Osteocyte (in vitro differentiated cells): ENCODE data around the gene RHBDL1. TPM values are rescaled to one million over a fixed set of nuclear protein-coding genes. Genes with fewer than 3 reads are reported as not detected.

ENCODE experiments used
- DNase-seq: peaks from one replicate; pipeline ENCODE4 v3.0.0; 2021; ENCODE audit warnings: mixed read lengths; ENCODE audit not compliant: unreplicated experiment; ENCODE audit errors: extremely low spot score
- H3K27ac Mint-ChIP-seq: one replicate; pipeline ENCODE4 v1.8.0; 2021; ENCODE audit warnings: mild to moderate bottlenecking, mixed read lengths; ENCODE audit not compliant: unreplicated experiment
- H3K27me3 Mint-ChIP-seq: one replicate; pipeline ENCODE4 v1.8.0; 2021; ENCODE audit warnings: mixed read lengths; ENCODE audit not compliant: unreplicated experiment
- H3K36me3 Mint-ChIP-seq: one replicate; pipeline ENCODE4 v1.8.0; 2021; ENCODE audit warnings: mixed read lengths; ENCODE audit not compliant: unreplicated experiment
- H3K4me1 Mint-ChIP-seq: one replicate; pipeline ENCODE4 v1.8.0; 2021; ENCODE audit warnings: mixed read lengths; ENCODE audit not compliant: unreplicated experiment
- H3K4me3 Mint-ChIP-seq: one replicate; pipeline ENCODE4 v1.8.0; 2021; ENCODE audit warnings: mild to moderate bottlenecking, moderate library complexity, mixed read lengths; ENCODE audit not compliant: unreplicated experiment
- H3K9me3 Mint-ChIP-seq: one replicate; pipeline ENCODE4 v1.8.0; 2021; ENCODE audit warnings: mixed read lengths; ENCODE audit not compliant: unreplicated experiment
- CTCF ChIP-seq: fragments of 200-600 bp; sonication (generic); IDR thresholded peaks from 2 replicates; pipeline ENCODE4 v1.5.0; 2021; ENCODE audit warnings: antibody characterized with exemption, mild to moderate bottlenecking, moderate library complexity
- total RNA-seq: library from RNA; stranded (reverse); gene quantifications from 2 replicates; pipeline ENCODE4 v1.2.1, GENCODE V29; 2021

Gene RHBDL1
- total RNA-seq, 1 donor from 2014 or later = 5.4 TPM

DNA sequence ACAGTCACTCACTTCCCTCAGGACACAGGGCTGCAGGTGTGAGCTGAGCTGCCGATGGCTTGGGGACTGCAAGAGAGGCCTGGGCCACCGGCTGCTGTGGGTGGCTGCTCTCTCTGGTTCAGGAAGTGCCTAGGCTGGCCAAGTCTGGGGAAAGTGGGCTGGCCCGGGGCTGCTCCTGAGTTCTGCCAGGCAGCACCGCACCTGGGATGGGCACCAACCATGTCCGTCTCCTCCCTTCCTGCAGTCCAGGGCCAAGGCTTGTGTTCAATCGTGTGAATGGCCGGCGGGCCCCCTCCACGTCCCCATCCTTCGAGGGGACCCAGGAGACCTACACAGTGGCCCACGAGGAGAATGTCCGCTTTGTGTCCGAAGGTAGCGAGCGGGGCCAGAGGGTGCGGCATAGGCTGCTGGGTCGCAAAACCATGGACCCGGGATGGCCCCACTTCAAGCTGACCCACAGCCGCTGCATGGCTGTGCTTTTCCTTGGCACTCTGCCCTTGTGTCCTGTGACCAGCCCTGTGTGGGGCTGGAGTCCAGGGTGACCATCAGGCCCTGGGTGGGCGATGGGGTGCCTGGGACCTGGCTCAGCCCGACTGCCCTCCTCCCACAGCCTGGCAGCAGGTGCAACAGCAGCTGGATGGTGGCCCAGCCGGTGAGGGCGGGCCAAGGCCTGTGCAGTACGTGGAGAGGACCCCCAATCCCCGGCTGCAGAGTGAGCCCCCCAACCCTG, 28.1 kb upstream of the RHBDL1 start:
- H3K4me3 Mint-ChIP-seq = no peak overlapping the region
- DNase-seq = no peak
- peaks cover 31% of the 10 kb centered on the region for H3K4me1 Mint-ChIP-seq
- no peaks in the 10 kb centered on the region for H3K36me3 Mint-ChIP-seq
- no peaks in the 10 kb centered on the region for H3K27me3 Mint-ChIP-seq
- no peaks in the 10 kb centered on the region for H3K9me3 Mint-ChIP-seq
- no peak overlapping the region for H3K27ac Mint-ChIP-seq
- no peak for TF ChIP-seq CTCF

GRCh38 chr16:648071-648780, 27.2 kb upstream of the RHBDL1 start:
- Mint-ChIP-seq H3K4me1 (peaks cover 26% of the 10 kb centered on the region), H3K27ac (peak overlapping the region; percentile 75), H3K36me3 (no peaks in the 10 kb centered on the region), H3K4me3 (peak overlapping the region; percentile 76), H3K9me3 (no peaks in the 10 kb centered on the region), H3K27me3 (no peaks in the 10 kb centered on the region)
- no peak for DNase-seq
- TF ChIP-seq CTCF = peak; percentile 40

GRCh38 chr16:648781-649589, 26.5 kb upstream of the RHBDL1 start, which contains the start of gene WDR90:
Gene WDR90 (plus strand): TSS chr16:649365. CDS start chr16:649417, 52 bp downstream.
- peak within 1 kb of the TSS; percentile 75 for H3K27ac Mint-ChIP-seq
- no peaks in the 10 kb centered on the region for H3K27me3 Mint-ChIP-seq
- peak within 1 kb of the TSS; percentile 76 for H3K4me3 Mint-ChIP-seq
- DNase-seq = peak; percentile 96
- no peaks in the 10 kb centered on the region for H3K36me3 Mint-ChIP-seq
- no peaks in the 10 kb centered on the region for H3K9me3 Mint-ChIP-seq
- H3K4me1 Mint-ChIP-seq = peaks cover 24% of the 10 kb centered on the region
- TF ChIP-seq CTCF = no peak

GRCh38 chr16:649631-650030, 25.8 kb upstream of the RHBDL1 start:
- Mint-ChIP-seq H3K27ac (no peak overlapping the region), H3K4me1 (peaks cover 23% of the 10 kb centered on the region), H3K27me3 (no peaks in the 10 kb centered on the region), H3K36me3 (no peaks in the 10 kb centered on the region), H3K4me3 (peak overlapping the region; percentile 68), H3K9me3 (no peaks in the 10 kb centered on the region)
- DNase-seq = no peak
- TF ChIP-seq CTCF = no peak
